ENCODE data around the gene MRPL43. TPM values are rescaled to one million over a fixed set of nuclear protein-coding genes. Genes with fewer than 3 reads are reported as not detected.

Gene MRPL43
- total and polyA plus RNA-seq, 9 of the 15 experiments (the other 6 are each of a cell fraction or from before 2014, with no cell fraction given) = 15.1 to 63.7 (median 37.2) TPM

DNA sequence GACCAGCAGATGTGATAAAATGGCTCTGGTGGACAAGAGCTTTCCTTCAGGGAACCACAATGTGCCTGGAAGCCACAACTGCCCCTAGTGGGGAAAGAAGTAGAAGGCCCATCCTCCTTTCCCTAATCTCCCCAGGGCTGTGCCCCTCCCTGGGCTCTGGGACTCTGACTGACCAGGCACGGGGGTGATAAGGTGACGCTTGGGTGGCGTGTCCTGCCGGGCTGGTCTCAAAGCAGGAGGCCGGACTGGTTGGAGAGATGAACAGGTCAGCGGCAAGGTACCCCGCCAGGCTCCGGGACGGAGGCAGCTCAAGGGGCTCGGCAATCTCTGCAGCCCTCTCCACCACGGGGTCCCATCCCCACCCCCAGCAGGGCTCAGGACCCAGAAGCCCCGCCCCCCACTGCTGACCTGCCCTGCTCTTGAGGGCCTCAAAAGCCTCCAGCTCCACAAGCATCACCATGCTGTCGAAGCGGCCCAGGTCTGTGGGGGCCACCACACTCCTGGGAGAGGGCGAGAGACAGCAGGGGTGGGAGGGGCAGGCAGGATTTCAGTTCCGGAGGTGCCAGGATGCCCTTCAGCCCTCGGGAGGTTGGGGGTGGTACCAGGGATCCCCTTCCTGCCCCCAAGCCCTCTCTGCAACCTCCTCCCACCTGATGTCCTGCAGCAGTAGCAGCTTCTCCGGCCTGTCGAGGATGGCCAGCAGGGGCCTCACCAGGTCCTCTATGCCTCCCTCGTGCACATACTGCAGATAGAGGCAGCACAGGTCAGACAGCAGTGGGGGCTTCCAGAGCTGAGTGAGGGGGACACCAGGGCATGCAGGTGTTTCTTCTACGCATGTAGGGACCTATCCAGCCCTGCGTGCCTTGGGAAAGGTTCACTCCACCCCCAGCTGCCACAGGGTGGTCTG lies 24.5 kb upstream of the MRPL43 start:
- peak; percentile 86 for FAIRE-seq
- ATAC-seq = peak; percentile 91
- WGBS (ENCODE audit: insufficient coverage, low coverage, missing lambda C conversion rate) = 16% methylated on average over 7 of the region's 22 CpGs
- H3K36me3 ChIP-seq (ENCODE audit: control insufficient read depth, insufficient read depth, low read length) = peaks cover 7% of the 10 kb centered on the region; the same call in 1 of the 3 replicates
- no peaks in the 10 kb centered on the region for H3K79me2 ChIP-seq (ENCODE audit: control insufficient read depth, insufficient read depth, low read length)
- H2AFZ ChIP-seq (ENCODE audit: low read depth, low read length) = peak overlapping the region; percentile 53
- peak; percentile 67 to 85 (median 75) for DNase-seq (ENCODE audit: extremely low read depth in 1 of 4, low spot score in 3 of 4)
- H3K9ac ChIP-seq (ENCODE audit: insufficient read depth in 1 of 2, low read depth in 2 of 2, low read length in 2 of 2) = peak overlapping the region in 1 of 2 experiments; percentile 28; a peak in 1 of 4 replicates
- H3K9me1 ChIP-seq (ENCODE audit: control insufficient read depth, insufficient read depth, low read length) = no peaks in the 10 kb centered on the region
- H4K20me1 ChIP-seq (replicated peaks; ENCODE audit: control insufficient read depth, insufficient read depth, low read length) = no peaks in the 10 kb centered on the region
- intact Hi-C loops (cut with micrococcal nuclease) = loop anchor here (1.0 to 10.0 kb wide), 2 partner anchors 13 to 53 kb away; partner anchors contain the start of gene KAZALD1
- H3K9me3 ChIP-seq (replicated peaks; ENCODE audit: control insufficient read depth, insufficient read depth, low read depth, low read length) = no peaks in the 10 kb centered on the region
- H3K4me3 ChIP-seq = no peak overlapping the region
- CTCF ChIA-PET (ENCODE audit: low intra/inter-chr PET ratio) = interaction anchor here (5.8 kb wide), 1 partner anchor 15 kb away, joined by 150 read pairs; the partner anchor contains the start of gene LZTS2
- H3K27me3 ChIP-seq (ENCODE audit: control insufficient read depth in 2 of 2, insufficient read depth in 2 of 2, low read length in 2 of 2) = no peaks in the 10 kb centered on the region
- BruUV-seq (replicated peaks) = no TSS peak
- in situ Hi-C loops (cut with MboI) = loop anchor here (10.0 kb wide), 1 partner anchor 457 kb away; no protein-coding TSS in a partner anchor
- peaks cover 14 to 41% of the 10 kb centered on the region in 2 experiments; a peak in 4 of 5 replicates for H3K4me1 ChIP-seq (replicated peaks in 1 of 2; ENCODE audit: control insufficient read depth in 2 of 2, insufficient read depth in 2 of 2, low read length in 2 of 2)
- POLR2A ChIA-PET = interaction anchor here (0.6 to 1.2 kb wide), 8 partner anchors 10 to 212 kb away, joined by 3 to 5 read pairs (median 3); partner anchors contain the start of gene LZTS2
- H3K4me2 ChIP-seq (ENCODE audit: insufficient read depth, low read length) = 0 out of 2 replicates have a peak overlapping the region, but pooled peaks have one; percentile 17
- no peak overlapping the region for H3K27ac ChIP-seq (ENCODE audit: extremely low read depth, low read depth, low read length)
- no peak for TF ChIP-seq E2F3 (CRISPR knock-in tag; IDR thresholded peaks at IDR 0.05)
- no peak for TF ChIP-seq ZNF699 (CRISPR knock-in tag; IDR thresholded peaks at IDR 0.05; ENCODE audit: insufficient replicate concordance)
- no peak for TF ChIP-seq SREBF2 (CRISPR knock-in tag; IDR thresholded peaks at IDR 0.05)
- TF ChIP-seq MAX (CRISPR knock-in tag; IDR thresholded peaks at IDR 0.05) = peak; percentile 26; the same call in 1 of the 2 replicates
- TF ChIP-seq ZNF239 (CRISPR knock-in tag; IDR thresholded peaks at IDR 0.05) = no peak
- no peak for TF ChIP-seq MCM2 (IDR thresholded peaks at IDR 0.05; ENCODE audit: low read depth)
- no peak for TF ChIP-seq JUN (IDR thresholded peaks at IDR 0.05; ENCODE audit: borderline replicate concordance, low read depth, low read length)
- no peak for TF ChIP-seq JUN (CRISPR knock-in tag; IDR thresholded peaks at IDR 0.05; ENCODE audit: borderline replicate concordance)
- TF ChIP-seq CBX5 (IDR thresholded peaks at IDR 0.05; ENCODE audit: borderline replicate concordance, low read depth) = no peak
- TF ChIP-seq STAT5A (IDR thresholded peaks at IDR 0.05; ENCODE audit: borderline replicate concordance, low read length) = no peak
- no peak for TF ChIP-seq NEUROD1 (IDR thresholded peaks at IDR 0.05; ENCODE audit: borderline replicate concordance, low read depth, low read length, partially characterized antibody)
- TF ChIP-seq, protein P1, sequence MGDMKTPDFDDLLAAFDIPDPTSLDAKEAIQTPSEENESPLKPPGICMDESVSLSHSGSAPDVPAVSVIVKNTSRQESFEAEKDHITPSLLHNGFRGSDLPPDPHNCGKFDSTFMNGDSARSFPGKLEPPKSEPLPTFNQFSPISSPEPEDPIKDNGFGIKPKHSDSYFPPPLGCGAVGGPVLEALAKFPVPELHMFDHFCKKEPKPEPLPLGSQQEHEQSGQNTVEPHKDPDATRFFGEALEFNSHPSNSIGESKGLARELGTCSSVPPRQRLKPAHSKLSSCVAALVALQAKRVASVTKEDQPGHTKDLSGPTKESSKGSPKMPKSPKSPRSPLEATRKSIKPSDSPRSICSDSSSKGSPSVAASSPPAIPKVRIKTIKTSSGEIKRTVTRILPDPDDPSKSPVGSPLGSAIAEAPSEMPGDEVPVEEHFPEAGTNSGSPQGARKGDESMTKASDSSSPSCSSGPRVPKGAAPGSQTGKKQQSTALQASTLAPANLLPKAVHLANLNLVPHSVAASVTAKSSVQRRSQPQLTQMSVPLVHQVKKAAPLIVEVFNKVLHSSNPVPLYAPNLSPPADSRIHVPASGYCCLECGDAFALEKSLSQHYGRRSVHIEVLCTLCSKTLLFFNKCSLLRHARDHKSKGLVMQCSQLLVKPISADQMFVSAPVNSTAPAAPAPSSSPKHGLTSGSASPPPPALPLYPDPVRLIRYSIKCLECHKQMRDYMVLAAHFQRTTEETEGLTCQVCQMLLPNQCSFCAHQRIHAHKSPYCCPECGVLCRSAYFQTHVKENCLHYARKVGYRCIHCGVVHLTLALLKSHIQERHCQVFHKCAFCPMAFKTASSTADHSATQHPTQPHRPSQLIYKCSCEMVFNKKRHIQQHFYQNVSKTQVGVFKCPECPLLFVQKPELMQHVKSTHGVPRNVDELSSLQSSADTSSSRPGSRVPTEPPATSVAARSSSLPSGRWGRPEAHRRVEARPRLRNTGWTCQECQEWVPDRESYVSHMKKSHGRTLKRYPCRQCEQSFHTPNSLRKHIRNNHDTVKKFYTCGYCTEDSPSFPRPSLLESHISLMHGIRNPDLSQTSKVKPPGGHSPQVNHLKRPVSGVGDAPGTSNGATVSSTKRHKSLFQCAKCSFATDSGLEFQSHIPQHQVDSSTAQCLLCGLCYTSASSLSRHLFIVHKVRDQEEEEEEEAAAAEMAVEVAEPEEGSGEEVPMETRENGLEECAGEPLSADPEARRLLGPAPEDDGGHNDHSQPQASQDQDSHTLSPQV (IDR thresholded peaks at IDR 0.05) = peak; percentile 50; the same call in 1 of the 2 replicates
- TF ChIP-seq LARP7 (IDR thresholded peaks at IDR 0.05) = no peak
- no peak for TF ChIP-seq BRF1 (IDR thresholded peaks at IDR 0.05; ENCODE audit: borderline replicate concordance, extremely low read depth, insufficient read length)
- no peak for TF ChIP-seq GMEB1 (CRISPR knock-in tag; IDR thresholded peaks at IDR 0.05)
